ENCODE data around the gene DMP1. TPM values are rescaled to one million over a fixed set of nuclear protein-coding genes. Genes with fewer than 3 reads are reported as not detected.

DMP1 gene
- total RNA-seq, 1 donor from 2014 or later = not detected

DNA sequence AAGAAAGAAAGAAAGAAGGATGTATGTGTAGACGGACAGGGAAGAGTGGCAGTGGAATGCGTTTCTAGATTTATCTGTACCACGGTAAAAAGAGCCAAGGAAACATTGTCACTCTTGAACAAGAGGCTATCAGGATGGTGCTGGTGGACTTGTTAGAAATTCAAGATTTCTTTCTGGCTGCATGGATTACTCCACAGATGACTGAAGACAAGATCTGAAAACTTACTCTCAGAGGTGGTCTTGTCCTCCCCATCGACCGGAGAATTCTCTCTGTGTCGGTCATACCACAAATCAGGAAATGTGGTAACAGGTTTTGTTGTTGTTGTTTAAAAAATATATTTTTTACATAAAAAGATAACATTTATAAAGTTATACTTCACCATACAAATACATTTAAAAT, 30.0 kb upstream of the DMP1 start:
- H3K36me3 Mint-ChIP-seq (ENCODE audit: low read depth) = no peaks in the 10 kb centered on the region
- H3K4me1 Mint-ChIP-seq (ENCODE audit: low read depth) = no peaks in the 10 kb centered on the region
- DNase-seq (ENCODE audit: low spot score) = no peak
- peaks cover 23% of the 10 kb centered on the region for H3K27me3 Mint-ChIP-seq (ENCODE audit: low read depth)
- H3K9me3 Mint-ChIP-seq (ENCODE audit: low read depth) = no peaks in the 10 kb centered on the region
- no peak overlapping the region for H3K27ac Mint-ChIP-seq (ENCODE audit: unreplicated experiment)
- H3K4me3 Mint-ChIP-seq (ENCODE audit: unreplicated experiment) = no peak overlapping the region
- TF ChIP-seq CTCF (IDR thresholded peaks at IDR 0.05) = no peak

GRCh38 chr4:87620491-87620890, 29.6 kb upstream of the DMP1 start:
- no peak for TF ChIP-seq CTCF (IDR thresholded peaks at IDR 0.05)
- DNase-seq (ENCODE audit: low spot score) = no peak
- Mint-ChIP-seq H3K27ac (ENCODE audit: unreplicated experiment) (no peak overlapping the region), H3K4me3 (ENCODE audit: unreplicated experiment) (no peak overlapping the region), H3K4me1 (ENCODE audit: low read depth) (no peaks in the 10 kb centered on the region), H3K36me3 (ENCODE audit: low read depth) (no peaks in the 10 kb centered on the region), H3K27me3 (ENCODE audit: low read depth) (peaks cover 23% of the 10 kb centered on the region), H3K9me3 (ENCODE audit: low read depth) (no peaks in the 10 kb centered on the region)

GRCh38 chr4:87622303-87622702, 27.8 kb upstream of the DMP1 start:
- Mint-ChIP-seq H3K4me1 (ENCODE audit: low read depth) (no peaks in the 10 kb centered on the region), H3K27ac (ENCODE audit: unreplicated experiment) (no peak overlapping the region), H3K36me3 (ENCODE audit: low read depth) (no peaks in the 10 kb centered on the region), H3K27me3 (ENCODE audit: low read depth) (peaks cover 16% of the 10 kb centered on the region), H3K9me3 (ENCODE audit: low read depth) (no peaks in the 10 kb centered on the region), H3K4me3 (ENCODE audit: unreplicated experiment) (no peak overlapping the region)
- DNase-seq (ENCODE audit: low spot score) = no peak
- no peak for TF ChIP-seq CTCF (IDR thresholded peaks at IDR 0.05)

- Mint-ChIP-seq H3K4me3 (ENCODE audit: unreplicated experiment) (no peak overlapping the region), H3K9me3 (ENCODE audit: low read depth) (no peaks in the 10 kb centered on the region), H3K27me3 (ENCODE audit: low read depth) (peaks cover 12% of the 10 kb centered on the region), H3K27ac (ENCODE audit: unreplicated experiment) (no peak overlapping the region), H3K4me1 (ENCODE audit: low read depth) (no peaks in the 10 kb centered on the region), H3K36me3 (ENCODE audit: low read depth) (no peaks in the 10 kb centered on the region)
- no peak for DNase-seq (ENCODE audit: low spot score)
- TF ChIP-seq CTCF (IDR thresholded peaks at IDR 0.05) = no peak
Measured at GRCh38 chr4:87624698-87625097, 25.4 kb upstream of the DMP1 start.

- H3K27me3 Mint-ChIP-seq (ENCODE audit: low read depth) = no peaks in the 10 kb centered on the region
- no peaks in the 10 kb centered on the region for H3K36me3 Mint-ChIP-seq (ENCODE audit: low read depth)
- H3K9me3 Mint-ChIP-seq (ENCODE audit: low read depth) = no peaks in the 10 kb centered on the region
- no peak overlapping the region for H3K27ac Mint-ChIP-seq (ENCODE audit: unreplicated experiment)
- H3K4me3 Mint-ChIP-seq (ENCODE audit: unreplicated experiment) = no peak overlapping the region
- no peak for DNase-seq (ENCODE audit: low spot score)
- H3K4me1 Mint-ChIP-seq (ENCODE audit: low read depth) = peaks cover 17% of the 10 kb centered on the region
- no peak for TF ChIP-seq CTCF (IDR thresholded peaks at IDR 0.05)
Measured at GRCh38 chr4:87631668-87632067, 18.4 kb upstream of the DMP1 start.
